Right forelimb (tissue), 1 donor: ENCODE results near the gene LRRC70.
"Not testable (repeated sequence)": the region's sequence is repeated elsewhere in the genome, so short reads cannot be mapped to it uniquely, and the experiment has no call there.

Source experiments
- DNase-seq: peaks from one replicate; pipeline ENCODE4 v3.0.0-alpha.2; 2018

Gene LRRC70

GRCh38 chr5:62608529-62609511, 30.2 kb downstream of the LRRC70 start:
- no peak for DNase-seq

GRCh38 chr5:62614355-62614754, 35.7 kb downstream of the LRRC70 start:
- DNase-seq, result no peak

- DNase-seq, result no peak
These were observed 38.1 kb downstream of the LRRC70 start for GRCh38 chr5:62616615-62617277.

- DNase-seq, result no peak
These were observed 39.3 kb downstream of the LRRC70 start for GRCh38 chr5:62617943-62618342.

DNA sequence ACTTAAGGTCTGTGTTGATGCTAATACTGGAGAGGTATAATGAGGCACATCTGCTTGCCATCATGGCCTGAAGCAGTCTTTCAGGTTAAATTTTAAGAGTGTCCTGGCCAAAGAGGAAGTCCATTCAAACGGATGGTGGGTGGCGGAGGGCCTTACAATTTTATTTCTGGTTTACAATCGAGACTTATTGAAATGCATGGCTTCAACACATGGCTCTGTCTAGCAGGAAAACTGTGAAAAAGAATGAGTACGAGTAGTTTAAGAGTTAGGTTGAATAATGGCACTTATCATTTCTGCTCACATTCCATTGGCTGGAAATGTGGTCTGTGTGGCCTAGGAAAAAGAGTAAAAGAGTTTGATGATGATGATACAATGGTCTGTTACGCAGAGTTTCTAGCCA, 42.1 kb downstream of the LRRC70 start:
- no peak for DNase-seq

GRCh38 chr5:62621280-62621679, 42.7 kb downstream of the LRRC70 start:
- DNase-seq, result no peak

DNA sequence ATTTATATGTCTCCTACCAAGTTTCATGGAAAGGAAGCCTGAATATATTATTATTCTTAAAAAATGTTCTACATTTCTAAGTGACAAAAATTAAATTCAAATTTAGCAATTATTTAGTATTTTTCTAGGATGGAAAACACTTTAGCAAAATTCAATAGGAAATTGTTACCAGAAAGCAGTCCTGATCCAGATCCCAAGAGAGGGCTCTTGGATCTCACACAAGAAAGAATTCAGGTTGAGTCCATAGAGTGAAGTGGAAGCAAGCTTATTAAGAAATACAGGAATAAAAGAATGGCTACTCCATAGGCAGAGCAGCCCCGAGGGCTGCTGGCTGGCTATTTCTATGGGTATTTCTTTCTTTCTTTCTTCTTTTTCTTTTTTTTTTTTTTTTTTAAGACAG, 44.7 kb downstream of the LRRC70 start:
- no peak for DNase-seq

GRCh38 chr5:62624436-62624835, 45.8 kb downstream of the LRRC70 start:
- DNase-seq, result not testable (repeated sequence)

- DNase-seq, result no peak
These were observed 47.9 kb downstream of the LRRC70 start for GRCh38 chr5:62626534-62626933.

DNA sequence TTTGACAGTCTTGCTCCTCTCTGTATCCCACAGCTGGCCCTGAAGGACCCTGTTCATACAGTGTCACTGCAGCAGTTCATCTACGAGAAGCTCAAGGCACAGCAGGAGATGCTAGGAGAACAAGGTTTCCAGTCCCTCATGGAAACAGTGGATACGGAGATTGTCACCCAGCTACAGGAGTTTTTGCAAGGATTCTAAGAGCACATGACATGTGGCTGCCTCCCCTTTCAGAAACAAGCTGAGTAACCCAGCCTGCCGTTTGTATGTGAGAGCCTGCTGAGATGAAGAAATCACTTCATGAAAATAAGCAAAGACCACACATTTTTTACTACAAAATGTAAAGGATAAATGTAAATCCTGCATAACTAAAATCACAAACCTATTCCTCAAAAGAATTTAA, 48.5 kb downstream of the LRRC70 start:
- DNase-seq, result no peak

- no peak for DNase-seq
These were observed 49.3 kb downstream of the LRRC70 start for GRCh38 chr5:62627901-62628300.
